GM15510 (cell line): Measurements from ENCODE around the gene EFNB2.

Experiments
- POLR2A ChIP-seq: IDR thresholded peaks from 3 replicates; pipeline ENCODE4 v1.6.1; 2011; ENCODE audit warnings: borderline replicate concordance; ENCODE audit not compliant: insufficient read length; ENCODE audit errors: extremely low read depth

Gene EFNB2

DNA sequence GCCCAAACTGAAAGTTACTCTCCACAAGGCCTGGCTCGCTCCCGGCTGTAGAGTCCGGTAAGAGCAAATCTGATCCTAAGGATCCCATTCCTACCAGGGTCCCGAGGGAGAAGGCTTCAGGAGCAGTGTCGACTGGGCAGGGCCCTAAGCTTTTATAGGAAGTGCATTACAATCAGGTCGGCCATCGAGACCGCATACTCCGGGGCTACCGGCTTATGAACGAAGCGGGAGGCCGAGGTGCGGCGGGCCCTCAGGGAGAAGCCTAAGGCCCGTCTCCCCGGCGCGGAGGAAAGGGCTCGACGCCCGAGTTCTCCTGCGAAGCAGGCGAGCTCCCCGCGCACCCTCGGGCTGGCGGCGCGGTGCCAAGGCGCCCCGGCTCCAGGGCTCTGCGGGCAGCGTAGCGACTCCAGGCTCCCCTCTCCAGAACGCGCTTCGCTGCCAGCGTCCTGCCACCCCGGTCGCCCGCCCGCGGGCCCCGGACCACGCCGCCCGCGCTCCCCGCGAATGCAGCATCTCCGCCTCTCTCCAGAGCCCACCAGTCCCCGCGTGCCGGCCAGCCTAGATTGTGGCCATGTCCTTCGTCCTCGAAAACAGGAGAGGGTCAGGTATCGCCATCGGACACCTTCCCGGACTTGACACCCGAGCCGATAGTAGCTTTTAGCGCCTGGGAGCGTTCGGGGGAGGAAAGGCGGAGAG is 1.4 kb downstream of the EFNB2 start:
- no peak for TF ChIP-seq POLR2A

DNA sequence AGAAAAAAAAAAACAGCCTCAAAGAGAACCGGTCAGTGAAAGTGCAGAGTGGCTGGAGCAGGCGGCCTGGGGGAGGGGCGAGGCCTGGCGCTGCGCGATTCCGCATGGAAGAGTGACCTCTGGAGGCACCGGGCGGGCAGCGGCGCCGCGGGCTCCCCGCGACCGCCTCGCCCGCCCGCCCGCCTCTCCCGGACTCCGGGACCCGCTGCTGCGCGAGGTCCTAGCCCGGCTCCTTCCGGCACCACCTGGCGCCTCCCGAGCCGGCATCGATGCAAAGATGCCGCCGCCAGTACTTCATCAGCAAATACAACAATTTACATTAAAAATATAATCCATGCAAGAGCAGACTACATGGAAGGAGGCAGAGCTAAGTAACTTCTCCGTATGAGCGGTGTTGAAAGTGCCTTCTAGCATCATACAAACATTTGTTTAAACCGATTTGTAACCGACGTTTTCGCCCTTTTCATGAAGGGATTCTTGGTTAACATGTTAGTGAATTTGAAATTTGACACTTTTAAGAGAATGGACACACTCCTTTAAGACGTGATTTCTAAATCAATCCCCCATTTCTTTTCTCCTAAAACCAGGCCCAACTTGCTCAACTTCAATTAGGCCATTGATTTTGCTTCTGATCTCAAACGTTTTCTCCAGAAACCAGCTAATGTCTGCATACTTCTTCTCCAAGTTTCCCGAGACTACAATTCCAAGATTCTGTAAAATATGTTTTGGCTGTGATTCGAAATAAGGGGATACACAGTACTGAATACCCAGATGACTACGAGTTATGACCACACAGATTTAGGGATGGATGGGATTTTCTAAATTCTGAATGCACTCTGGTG is 2.1 kb downstream of the EFNB2 start:
- TF ChIP-seq POLR2A, result no peak

DNA sequence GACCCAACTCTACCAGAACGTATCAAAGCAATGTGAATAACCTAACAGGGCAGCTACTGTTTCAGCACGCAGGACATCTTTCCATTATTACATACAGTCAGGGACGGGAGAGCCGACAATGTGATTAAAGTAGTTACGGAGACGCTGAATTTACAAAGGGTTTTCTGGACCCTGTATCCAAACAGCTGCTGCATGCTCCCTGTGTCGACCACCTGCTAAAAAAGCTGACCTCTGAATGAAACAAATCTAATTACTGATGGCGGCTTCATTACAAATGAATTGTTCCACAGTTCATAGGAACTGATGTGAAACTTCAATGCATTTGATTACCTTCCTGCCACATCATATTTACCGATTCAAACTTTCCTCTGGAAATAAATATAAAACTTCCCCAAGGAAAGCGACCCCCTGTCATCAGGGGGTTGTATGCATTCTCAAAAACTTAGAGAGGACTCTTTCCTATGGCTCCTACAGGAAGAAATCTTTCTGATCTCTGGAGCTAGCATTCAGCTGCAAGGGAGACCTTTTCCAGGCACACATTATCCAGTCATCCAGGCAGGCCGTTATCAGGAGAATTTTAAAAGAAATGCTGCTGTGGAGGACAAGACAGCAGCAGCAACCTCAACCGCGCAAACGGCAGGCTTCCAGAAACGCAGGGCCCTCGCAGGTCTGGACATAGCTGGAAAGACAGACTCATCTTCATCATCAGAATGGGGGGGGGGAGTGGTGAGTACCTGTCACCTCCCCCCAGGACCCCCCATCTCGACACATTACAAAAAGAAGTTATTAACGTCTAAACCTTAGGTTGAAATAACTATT is 3.1 kb downstream of the EFNB2 start:
- no peak for TF ChIP-seq POLR2A

DNA sequence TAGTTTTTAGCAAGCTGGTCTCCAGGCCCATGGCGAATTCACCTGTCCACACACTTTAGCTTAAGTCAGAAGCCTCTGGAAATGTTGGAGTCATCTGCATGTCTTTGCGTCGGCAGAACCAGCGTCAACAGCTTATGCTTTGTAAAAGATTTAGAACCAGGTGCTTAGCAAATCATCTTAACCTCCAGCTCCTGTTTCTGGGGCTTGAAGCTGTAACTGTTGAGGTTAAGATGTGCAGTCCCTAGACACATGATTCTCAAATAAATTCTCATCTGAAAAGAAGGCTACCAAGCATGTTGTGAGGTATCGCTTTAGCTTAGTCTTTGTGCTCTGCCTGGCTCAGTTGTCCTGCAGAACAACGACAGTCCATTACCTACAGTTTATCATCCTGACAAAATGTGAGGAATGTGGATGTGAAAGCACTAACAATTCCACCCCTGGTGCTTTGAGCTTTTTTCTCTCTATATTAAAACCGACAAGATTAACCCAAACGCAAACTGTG is 4.4 kb downstream of the EFNB2 start:
- no peak for TF ChIP-seq POLR2A

GRCh38 chr13:106530171-106530851 is 5.2 kb downstream of the EFNB2 start:
- TF ChIP-seq POLR2A, result no peak

- TF ChIP-seq POLR2A, result no peak
Measured at GRCh38 chr13:106529415-106530170, 5.9 kb downstream of the EFNB2 start.

DNA sequence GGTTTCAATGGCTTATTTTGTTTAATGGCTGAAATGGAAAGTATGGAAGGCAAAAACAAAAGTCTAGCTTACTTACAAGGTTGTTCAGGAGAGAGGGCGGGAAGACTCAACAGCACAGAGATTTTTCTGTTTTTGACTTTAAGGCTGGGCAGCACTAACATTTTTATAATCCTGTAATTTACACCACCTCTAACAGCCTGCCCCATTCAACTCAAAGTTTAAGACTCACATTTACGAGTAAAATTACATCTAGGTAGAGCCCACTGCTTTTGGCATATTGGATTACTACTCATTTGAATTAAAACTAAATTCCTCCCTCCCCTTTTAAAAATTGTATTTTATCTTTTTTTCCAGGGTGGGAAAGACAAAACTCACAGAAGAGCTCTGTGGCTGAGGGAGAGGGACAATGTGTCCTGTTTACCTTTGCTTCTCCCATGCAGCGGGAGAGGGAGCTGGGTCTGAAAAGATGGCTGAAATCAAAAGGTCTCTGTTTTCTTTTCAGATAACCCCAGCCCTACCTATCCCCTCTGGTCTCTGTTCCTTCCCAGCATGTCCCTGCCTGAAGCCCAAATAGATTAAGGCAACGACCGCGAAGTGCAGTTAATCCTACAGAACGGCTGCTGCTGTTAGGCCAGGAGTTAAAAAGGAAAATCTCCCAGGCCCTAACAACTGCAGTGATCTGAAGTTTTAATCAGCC is 6.6 kb downstream of the EFNB2 start:
- TF ChIP-seq POLR2A, result no peak

- TF ChIP-seq POLR2A, result no peak
Measured at GRCh38 chr13:106527826-106528225, 7.6 kb downstream of the EFNB2 start.

DNA sequence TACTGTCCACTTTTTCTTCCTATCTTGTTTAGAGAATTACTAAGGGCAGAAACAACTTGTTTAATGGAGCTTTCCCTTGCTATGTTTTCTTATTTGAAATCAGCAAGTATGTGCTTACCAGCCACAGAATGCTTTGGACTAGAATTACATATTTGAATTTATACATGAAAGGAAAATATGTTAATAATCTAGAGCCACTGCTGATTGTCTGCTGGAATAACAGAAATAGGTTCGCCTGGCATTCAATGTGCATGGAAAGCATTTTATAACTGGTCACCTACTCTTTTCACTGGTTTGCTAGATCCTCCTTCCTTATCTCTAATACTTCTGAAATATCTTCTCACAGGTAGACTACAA is 8.0 kb downstream of the EFNB2 start:
- TF ChIP-seq POLR2A, result no peak

DNA sequence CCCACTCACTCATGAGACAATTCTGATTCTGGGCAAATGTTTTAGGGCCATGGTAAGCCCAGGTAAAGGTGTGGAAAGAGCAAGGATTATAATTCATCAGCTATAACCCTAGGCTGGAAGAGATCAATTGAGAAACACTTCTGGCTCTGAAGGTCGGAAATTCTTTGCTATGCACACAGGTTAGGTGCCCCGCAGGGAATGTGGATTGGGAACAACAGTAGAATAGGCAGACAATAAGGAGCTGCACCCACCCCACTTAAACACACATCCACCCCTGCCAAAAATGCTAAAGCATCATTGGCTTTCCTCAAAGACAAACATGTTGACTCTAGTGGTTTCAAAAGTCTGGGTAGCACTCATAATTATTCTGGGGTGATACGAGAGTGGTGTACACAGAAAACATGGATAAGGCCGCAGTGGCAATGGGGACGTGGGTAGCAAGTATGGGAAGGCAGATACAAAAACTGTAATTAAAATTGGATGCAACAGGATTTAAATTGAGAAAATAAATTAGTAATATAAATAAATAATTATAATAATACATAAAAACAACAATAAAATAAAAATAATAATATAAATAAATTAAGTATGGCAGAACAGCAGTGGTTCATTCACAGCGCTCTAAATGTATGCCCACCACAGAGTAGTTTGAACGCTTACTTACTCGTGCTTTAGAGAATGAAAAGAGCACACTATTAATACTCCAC is 8.6 kb downstream of the EFNB2 start:
- TF ChIP-seq POLR2A, result no peak

GRCh38 chr13:106525865-106526264 is 9.6 kb downstream of the EFNB2 start:
- no peak for TF ChIP-seq POLR2A

- TF ChIP-seq POLR2A, result no peak
Measured at GRCh38 chr13:106524108-106524507, 11.4 kb downstream of the EFNB2 start.

DNA sequence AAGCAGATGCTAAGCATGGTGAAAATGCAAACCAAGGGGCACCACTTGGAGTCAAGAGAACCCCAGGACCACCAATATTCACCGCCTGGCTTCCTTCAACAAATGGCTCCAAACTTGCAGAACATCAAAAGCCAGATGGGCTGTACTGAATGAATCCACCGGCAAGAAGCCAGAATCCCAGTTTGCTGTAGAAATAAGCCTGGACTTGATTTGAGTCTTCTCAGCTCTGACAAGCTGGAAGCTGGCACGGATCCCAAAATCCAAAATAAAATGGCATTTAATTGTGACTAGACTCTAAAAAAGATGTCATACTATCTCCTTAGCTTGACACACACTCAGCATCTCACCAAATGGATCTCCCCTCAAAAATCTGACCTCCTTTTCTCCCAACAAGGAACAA is 11.9 kb downstream of the EFNB2 start:
- no peak for TF ChIP-seq POLR2A

DNA sequence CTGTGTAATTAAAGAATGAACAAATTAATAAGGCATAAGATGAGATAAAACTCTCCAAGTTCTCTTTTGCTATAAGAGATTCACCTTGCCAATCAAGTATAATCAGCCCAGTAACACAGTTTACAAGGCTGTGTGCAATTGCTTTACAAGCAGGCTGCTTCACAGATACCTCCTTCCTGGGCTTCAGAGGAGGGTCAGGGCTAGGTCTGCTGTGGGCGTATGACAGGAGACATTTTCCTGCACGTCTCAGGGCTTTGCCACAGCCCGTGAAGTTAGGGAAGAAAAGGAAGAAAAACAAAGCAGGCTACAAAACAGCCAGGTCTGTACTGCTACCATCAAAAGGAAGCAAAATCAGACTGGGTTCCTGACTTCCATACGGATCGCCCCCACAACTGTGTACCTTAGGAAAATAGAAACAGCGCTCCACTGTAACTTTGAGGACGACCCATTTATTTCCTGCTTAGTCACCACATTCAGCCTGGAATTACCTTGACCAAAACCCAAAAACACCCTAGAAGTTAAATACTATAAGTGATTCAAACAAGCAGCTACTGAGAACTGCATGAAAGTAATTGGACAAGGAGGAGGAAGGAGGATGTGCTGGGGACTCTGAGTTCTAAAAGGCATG is 12.4 kb downstream of the EFNB2 start:
- no peak for TF ChIP-seq POLR2A
